Measurements from ENCODE around the gene AMOTL1. TPM values are rescaled to one million over a fixed set of nuclear protein-coding genes. Genes with fewer than 3 reads are reported as not detected.

AMOTL1 gene
- total RNA-seq, 1 donor from 2014 or later: 35.9 TPM

DNA sequence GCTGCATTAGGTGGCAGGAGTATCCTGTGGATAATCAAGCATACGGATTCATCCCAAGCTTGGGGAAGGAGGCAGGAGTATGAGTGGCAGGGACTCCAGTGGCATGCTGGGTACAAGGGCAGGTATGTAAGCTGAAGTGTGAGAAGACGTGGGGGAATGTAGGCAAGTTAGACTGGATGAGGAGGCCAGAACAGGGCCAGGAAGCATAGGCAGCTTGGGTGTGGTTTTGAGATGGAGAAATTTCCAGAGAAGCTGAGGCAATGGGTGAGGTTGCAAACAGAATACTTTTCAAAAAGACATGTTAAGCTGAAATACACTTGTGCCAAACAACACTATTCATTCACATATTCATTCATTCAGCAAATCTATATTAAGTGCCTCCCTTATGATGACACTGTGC, 43.1 kb upstream of the AMOTL1 start:
- Mint-ChIP-seq H3K27ac (ENCODE audit: unreplicated experiment) (no peak overlapping the region), H3K36me3 (ENCODE audit: low read depth, unreplicated experiment) (no peaks in the 10 kb centered on the region), H3K4me3 (ENCODE audit: unreplicated experiment) (no peak overlapping the region), H3K9me3 (ENCODE audit: unreplicated experiment) (no peaks in the 10 kb centered on the region), H3K27me3 (ENCODE audit: unreplicated experiment) (peaks cover 3% of the 10 kb centered on the region), H3K4me1 (ENCODE audit: unreplicated experiment) (peaks cover 12% of the 10 kb centered on the region)
- DNase-seq (ENCODE audit: low spot score): no peak
- TF ChIP-seq, protein P1, sequence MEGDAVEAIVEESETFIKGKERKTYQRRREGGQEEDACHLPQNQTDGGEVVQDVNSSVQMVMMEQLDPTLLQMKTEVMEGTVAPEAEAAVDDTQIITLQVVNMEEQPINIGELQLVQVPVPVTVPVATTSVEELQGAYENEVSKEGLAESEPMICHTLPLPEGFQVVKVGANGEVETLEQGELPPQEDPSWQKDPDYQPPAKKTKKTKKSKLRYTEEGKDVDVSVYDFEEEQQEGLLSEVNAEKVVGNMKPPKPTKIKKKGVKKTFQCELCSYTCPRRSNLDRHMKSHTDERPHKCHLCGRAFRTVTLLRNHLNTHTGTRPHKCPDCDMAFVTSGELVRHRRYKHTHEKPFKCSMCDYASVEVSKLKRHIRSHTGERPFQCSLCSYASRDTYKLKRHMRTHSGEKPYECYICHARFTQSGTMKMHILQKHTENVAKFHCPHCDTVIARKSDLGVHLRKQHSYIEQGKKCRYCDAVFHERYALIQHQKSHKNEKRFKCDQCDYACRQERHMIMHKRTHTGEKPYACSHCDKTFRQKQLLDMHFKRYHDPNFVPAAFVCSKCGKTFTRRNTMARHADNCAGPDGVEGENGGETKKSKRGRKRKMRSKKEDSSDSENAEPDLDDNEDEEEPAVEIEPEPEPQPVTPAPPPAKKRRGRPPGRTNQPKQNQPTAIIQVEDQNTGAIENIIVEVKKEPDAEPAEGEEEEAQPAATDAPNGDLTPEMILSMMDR (IDR thresholded peaks at IDR 0.05; ENCODE audit: unreplicated experiment): no peak

DNA sequence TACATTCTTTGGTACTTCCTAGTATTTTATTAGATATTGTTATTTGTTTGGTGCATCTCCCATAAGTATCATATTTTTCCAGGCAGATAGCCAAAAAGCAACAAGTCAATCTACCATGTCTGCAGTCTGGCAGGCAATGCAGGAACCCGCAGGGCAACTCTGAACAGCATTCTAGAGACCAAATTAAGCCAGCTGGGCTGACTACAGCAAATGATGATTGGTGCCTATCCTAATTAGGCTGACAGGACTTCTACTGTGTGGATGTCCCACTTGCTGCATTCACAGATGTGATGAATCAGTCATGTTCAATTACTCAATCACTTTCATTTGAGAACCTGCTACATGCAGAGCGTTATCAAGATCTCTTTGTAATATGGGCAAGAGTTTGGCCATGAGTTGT, 40.3 kb upstream of the AMOTL1 start:
- H3K4me1 Mint-ChIP-seq (ENCODE audit: unreplicated experiment): peaks cover 37% of the 10 kb centered on the region
- no peak for DNase-seq (ENCODE audit: low spot score)
- H3K4me3 Mint-ChIP-seq (ENCODE audit: unreplicated experiment): no peak overlapping the region
- no peaks in the 10 kb centered on the region for H3K9me3 Mint-ChIP-seq (ENCODE audit: unreplicated experiment)
- H3K27me3 Mint-ChIP-seq (ENCODE audit: unreplicated experiment): peaks cover 8% of the 10 kb centered on the region
- H3K27ac Mint-ChIP-seq (ENCODE audit: unreplicated experiment): no peak overlapping the region
- TF ChIP-seq, protein P1 (IDR thresholded peaks at IDR 0.05; ENCODE audit: unreplicated experiment): no peak
- H3K36me3 Mint-ChIP-seq (ENCODE audit: low read depth, unreplicated experiment): no peaks in the 10 kb centered on the region

DNA sequence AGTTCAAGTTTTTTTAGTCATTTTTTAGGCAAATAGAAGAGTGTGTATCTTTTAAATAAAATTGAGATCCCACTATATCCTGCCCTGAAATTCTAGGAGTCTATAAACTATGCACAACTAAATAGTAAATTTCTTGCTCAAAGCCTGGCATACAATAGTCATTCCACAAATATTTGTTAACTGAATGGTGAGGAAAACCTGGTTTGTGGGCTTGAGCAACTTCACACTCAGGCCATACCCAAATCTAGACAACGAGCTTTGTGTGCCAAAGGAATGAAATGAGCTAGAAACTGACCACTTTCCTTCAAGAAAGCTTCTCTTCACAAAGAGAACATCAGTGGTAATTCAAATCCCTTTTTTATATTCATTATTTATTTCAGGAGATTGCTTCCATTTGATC, 39.6 kb upstream of the AMOTL1 start:
- peaks cover 44% of the 10 kb centered on the region for H3K4me1 Mint-ChIP-seq (ENCODE audit: unreplicated experiment)
- no peak for DNase-seq (ENCODE audit: low spot score)
- TF ChIP-seq, protein P1 (IDR thresholded peaks at IDR 0.05; ENCODE audit: unreplicated experiment): no peak
- no peak overlapping the region for H3K27ac Mint-ChIP-seq (ENCODE audit: unreplicated experiment)
- no peak overlapping the region for H3K4me3 Mint-ChIP-seq (ENCODE audit: unreplicated experiment)
- peaks cover 10% of the 10 kb centered on the region for H3K27me3 Mint-ChIP-seq (ENCODE audit: unreplicated experiment)
- no peaks in the 10 kb centered on the region for H3K36me3 Mint-ChIP-seq (ENCODE audit: low read depth, unreplicated experiment)
- no peaks in the 10 kb centered on the region for H3K9me3 Mint-ChIP-seq (ENCODE audit: unreplicated experiment)

GRCh38 chr11:94728966-94729751, 39.0 kb upstream of the AMOTL1 start:
- H3K36me3 Mint-ChIP-seq (ENCODE audit: low read depth, unreplicated experiment): no peaks in the 10 kb centered on the region

GRCh38 chr11:94730153-94730552, 38.0 kb upstream of the AMOTL1 start:
- TF ChIP-seq, protein P1 (IDR thresholded peaks at IDR 0.05; ENCODE audit: unreplicated experiment): no peak
- Mint-ChIP-seq H3K9me3 (ENCODE audit: unreplicated experiment) (no peaks in the 10 kb centered on the region), H3K36me3 (ENCODE audit: low read depth, unreplicated experiment) (no peaks in the 10 kb centered on the region), H3K4me3 (ENCODE audit: unreplicated experiment) (no peak overlapping the region), H3K4me1 (ENCODE audit: unreplicated experiment) (peaks cover 58% of the 10 kb centered on the region), H3K27ac (ENCODE audit: unreplicated experiment) (peak overlapping the region; percentile 91), H3K27me3 (ENCODE audit: unreplicated experiment) (peaks cover 10% of the 10 kb centered on the region)
- no peak for DNase-seq (ENCODE audit: low spot score)

More at GRCh38 chr11:94728966-94729751, 39.0 kb upstream of the AMOTL1 start:
- H3K27ac Mint-ChIP-seq (ENCODE audit: unreplicated experiment): peak overlapping the region; percentile 91
- no peaks in the 10 kb centered on the region for H3K9me3 Mint-ChIP-seq (ENCODE audit: unreplicated experiment)
- DNase-seq (ENCODE audit: low spot score): no peak
- TF ChIP-seq, protein P1 (IDR thresholded peaks at IDR 0.05; ENCODE audit: unreplicated experiment): no peak
- H3K4me1 Mint-ChIP-seq (ENCODE audit: unreplicated experiment): peaks cover 51% of the 10 kb centered on the region
- no peak overlapping the region for H3K4me3 Mint-ChIP-seq (ENCODE audit: unreplicated experiment)
- peaks cover 10% of the 10 kb centered on the region for H3K27me3 Mint-ChIP-seq (ENCODE audit: unreplicated experiment)
